Measurements from ENCODE around the gene ADCYAP1R1.

The ADCYAP1R1 gene

DNA sequence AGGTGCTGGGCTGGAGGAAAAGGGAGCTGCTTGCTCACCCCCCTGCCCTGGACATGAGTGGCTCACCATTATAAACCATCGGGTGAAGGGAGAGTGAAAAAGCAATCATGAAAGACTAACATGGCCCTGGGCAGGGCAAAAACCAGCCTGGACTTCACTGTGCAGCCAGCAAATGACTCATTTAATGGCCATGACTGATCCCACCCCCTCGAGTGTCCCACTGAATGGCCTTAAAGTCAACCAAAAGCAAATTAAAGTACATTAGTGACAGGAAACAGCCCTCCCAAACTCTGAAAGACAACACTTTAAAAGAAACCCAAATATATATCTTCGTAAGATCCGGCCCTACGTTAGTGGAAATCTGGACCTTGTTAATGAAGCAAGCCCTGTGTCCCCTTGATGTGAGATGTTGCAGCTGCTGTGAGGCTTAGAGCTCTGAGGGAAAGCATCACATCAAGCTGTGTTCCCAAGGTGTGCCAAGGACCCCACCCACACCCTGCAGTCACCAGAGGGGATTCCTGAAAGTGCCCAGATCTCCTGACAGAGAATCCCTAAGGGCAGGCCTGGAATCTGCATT lies 31.2 kb downstream of the ADCYAP1R1 start:
- Mint-ChIP-seq H3K27me3 (ENCODE audit: low read depth, poor library complexity) (peaks cover 15% of the 10 kb centered on the region), H3K27ac (no peak overlapping the region), H3K4me3 (no peak overlapping the region), H3K9me3 (no peaks in the 10 kb centered on the region), H3K4me1 (peaks cover 30% of the 10 kb centered on the region), H3K36me3 (ENCODE audit: low read depth) (no peaks in the 10 kb centered on the region)
- TF ChIP-seq, protein P1, sequence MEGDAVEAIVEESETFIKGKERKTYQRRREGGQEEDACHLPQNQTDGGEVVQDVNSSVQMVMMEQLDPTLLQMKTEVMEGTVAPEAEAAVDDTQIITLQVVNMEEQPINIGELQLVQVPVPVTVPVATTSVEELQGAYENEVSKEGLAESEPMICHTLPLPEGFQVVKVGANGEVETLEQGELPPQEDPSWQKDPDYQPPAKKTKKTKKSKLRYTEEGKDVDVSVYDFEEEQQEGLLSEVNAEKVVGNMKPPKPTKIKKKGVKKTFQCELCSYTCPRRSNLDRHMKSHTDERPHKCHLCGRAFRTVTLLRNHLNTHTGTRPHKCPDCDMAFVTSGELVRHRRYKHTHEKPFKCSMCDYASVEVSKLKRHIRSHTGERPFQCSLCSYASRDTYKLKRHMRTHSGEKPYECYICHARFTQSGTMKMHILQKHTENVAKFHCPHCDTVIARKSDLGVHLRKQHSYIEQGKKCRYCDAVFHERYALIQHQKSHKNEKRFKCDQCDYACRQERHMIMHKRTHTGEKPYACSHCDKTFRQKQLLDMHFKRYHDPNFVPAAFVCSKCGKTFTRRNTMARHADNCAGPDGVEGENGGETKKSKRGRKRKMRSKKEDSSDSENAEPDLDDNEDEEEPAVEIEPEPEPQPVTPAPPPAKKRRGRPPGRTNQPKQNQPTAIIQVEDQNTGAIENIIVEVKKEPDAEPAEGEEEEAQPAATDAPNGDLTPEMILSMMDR (IDR thresholded peaks at IDR 0.05): no peak
- no peak for DNase-seq

DNA sequence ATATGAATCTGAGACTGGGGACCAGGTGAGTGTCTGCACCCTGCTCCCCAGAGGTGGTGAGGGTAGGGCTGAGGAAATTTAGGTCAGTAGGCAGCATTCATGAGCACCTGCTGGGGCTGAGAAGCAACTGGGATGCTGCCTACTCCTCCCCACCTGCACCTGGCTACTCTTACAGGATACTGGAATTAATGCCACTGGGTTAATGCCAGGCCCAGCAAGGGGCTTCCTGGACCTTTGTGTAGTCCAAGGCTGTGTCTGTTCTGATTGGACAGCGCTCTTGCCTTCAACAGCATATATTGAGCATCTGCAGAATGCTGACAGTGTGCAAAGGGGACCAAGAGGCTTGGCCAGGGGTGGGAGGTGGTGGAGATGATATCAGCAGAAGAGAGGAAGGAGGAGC lies 32.1 kb downstream of the ADCYAP1R1 start:
- H3K9me3 Mint-ChIP-seq: no peaks in the 10 kb centered on the region
- no peak overlapping the region for H3K27ac Mint-ChIP-seq
- peaks cover 30% of the 10 kb centered on the region for H3K4me1 Mint-ChIP-seq
- H3K36me3 Mint-ChIP-seq (ENCODE audit: low read depth): no peaks in the 10 kb centered on the region
- TF ChIP-seq, protein P1 (IDR thresholded peaks at IDR 0.05): no peak
- H3K27me3 Mint-ChIP-seq (ENCODE audit: low read depth, poor library complexity): peaks cover 7% of the 10 kb centered on the region
- no peak overlapping the region for H3K4me3 Mint-ChIP-seq
- no peak for DNase-seq

DNA sequence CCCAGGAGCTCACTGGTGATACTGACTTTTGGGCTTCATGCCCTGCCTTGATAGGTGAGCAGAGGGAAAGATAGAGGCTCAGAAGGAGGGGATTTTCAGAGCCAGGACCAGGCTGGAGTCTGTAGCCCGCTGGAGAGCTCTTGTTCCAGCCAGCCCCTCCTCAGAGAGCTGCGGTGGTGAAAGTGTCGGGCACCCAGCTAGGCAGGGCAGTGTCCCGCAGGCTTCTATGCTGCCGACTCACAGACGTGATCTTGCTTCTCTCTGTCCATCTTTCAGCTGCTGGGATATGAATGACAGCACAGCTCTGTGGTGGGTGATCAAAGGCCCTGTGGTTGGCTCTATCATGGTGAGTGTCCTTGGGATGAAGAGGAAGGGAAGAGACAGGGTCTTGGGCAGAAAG lies 35.2 kb downstream of the ADCYAP1R1 start:
- no peaks in the 10 kb centered on the region for H3K27me3 Mint-ChIP-seq (ENCODE audit: low read depth, poor library complexity)
- no peaks in the 10 kb centered on the region for H3K36me3 Mint-ChIP-seq (ENCODE audit: low read depth)
- no peak overlapping the region for H3K27ac Mint-ChIP-seq
- peaks cover 11% of the 10 kb centered on the region for H3K4me1 Mint-ChIP-seq
- no peak for DNase-seq
- H3K4me3 Mint-ChIP-seq: no peak overlapping the region
- TF ChIP-seq, protein P1 (IDR thresholded peaks at IDR 0.05): no peak
- no peaks in the 10 kb centered on the region for H3K9me3 Mint-ChIP-seq

- no peaks in the 10 kb centered on the region for H3K9me3 Mint-ChIP-seq
- H3K4me3 Mint-ChIP-seq: no peak overlapping the region
- TF ChIP-seq, protein P1 (IDR thresholded peaks at IDR 0.05): no peak
- no peaks in the 10 kb centered on the region for H3K4me1 Mint-ChIP-seq
- peaks cover 15% of the 10 kb centered on the region for H3K27me3 Mint-ChIP-seq (ENCODE audit: low read depth, poor library complexity)
- no peaks in the 10 kb centered on the region for H3K36me3 Mint-ChIP-seq (ENCODE audit: low read depth)
- no peak overlapping the region for H3K27ac Mint-ChIP-seq
- no peak for DNase-seq
Observed at GRCh38 chr7:31091924-31092434, 39.9 kb downstream of the ADCYAP1R1 start.

DNA sequence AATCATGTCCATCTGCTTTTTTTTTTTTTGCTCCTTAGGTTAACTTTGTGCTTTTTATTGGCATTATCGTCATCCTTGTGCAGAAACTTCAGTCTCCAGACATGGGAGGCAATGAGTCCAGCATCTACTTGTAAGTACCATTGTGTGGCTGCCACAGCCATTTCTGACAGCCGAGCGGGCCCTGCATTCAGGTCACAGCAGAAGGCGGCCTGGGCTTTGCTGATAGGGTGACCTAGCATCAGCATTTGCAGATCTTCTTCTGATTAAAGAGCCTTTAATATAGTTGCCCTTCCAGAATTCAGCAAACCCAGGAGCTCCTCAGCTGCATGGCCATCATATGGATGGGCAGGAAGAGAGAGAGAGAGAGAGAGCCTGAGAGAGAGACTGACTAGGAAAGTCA lies 40.5 kb downstream of the ADCYAP1R1 start:
- TF ChIP-seq, protein P1 (IDR thresholded peaks at IDR 0.05): no peak
- no peaks in the 10 kb centered on the region for H3K9me3 Mint-ChIP-seq
- no peak overlapping the region for H3K27ac Mint-ChIP-seq
- no peaks in the 10 kb centered on the region for H3K36me3 Mint-ChIP-seq (ENCODE audit: low read depth)
- no peaks in the 10 kb centered on the region for H3K4me1 Mint-ChIP-seq
- no peak for DNase-seq
- peaks cover 15% of the 10 kb centered on the region for H3K27me3 Mint-ChIP-seq (ENCODE audit: low read depth, poor library complexity)
- no peak overlapping the region for H3K4me3 Mint-ChIP-seq

- TF ChIP-seq, protein P1 (IDR thresholded peaks at IDR 0.05): no peak
- H3K36me3 Mint-ChIP-seq (ENCODE audit: low read depth): no peaks in the 10 kb centered on the region
- no peak overlapping the region for H3K27ac Mint-ChIP-seq
- no peaks in the 10 kb centered on the region for H3K4me1 Mint-ChIP-seq
- DNase-seq: no peak
- peaks cover 15% of the 10 kb centered on the region for H3K27me3 Mint-ChIP-seq (ENCODE audit: low read depth, poor library complexity)
- H3K9me3 Mint-ChIP-seq: no peaks in the 10 kb centered on the region
- no peak overlapping the region for H3K4me3 Mint-ChIP-seq
Observed at GRCh38 chr7:31093282-31093681, 41.2 kb downstream of the ADCYAP1R1 start.

All from nephron progenitor cell (in vitro differentiated cells).